ENCODE measurements around the gene CCL28. TPM values are rescaled to one million over a fixed set of nuclear protein-coding genes. Genes with fewer than 3 reads are reported as not detected.
A peak's percentile ranks its signal among the peaks of the same experiment; 100 is the strongest.

Gene CCL28
- total and polyA plus RNA-seq, 2 of the 13 experiments (the other 11 are each of a cell fraction or from before 2014, with no cell fraction given), result 0.03 TPM; not detected in 1

DNA sequence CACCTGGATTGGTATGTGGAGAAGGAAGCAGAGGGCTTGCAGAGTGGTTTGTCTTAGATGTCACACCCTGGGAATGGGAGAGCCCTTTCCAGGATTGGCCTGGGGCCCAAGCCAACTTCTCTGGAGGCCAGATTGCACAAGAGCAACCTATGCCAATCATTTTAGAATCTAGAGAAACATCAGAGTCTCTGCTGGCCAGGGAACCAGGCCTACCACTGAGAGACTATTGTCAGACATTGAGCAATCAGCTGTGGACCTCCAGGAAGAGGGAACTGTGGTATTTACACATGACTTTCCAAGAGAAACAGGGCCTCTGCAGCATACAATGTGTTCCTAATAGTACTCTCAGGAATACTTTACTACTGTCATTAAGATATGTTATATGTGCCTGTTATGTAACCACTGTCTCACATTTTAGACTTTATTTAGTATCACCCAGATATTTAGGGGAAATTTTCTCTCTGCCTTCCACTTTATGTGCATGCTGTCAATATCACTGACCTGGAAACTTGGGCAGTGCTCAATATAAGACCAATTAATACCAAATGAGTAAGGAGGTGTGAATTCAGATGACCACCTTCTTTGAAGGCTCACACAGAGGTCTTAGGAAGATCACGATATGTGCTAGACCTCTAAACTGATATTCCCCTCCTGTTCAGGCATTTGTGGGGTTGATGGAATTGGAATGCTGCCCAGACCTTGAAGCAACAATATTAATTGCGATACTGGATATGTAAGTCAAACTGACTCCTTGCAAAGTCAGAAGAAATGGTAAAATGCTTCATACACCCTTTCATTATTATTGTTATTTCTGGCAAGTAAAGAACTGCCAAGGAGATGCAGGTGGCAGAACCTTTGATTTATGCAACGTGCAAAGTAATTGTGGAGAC lies 20.5 kb upstream of the CCL28 start (continued):
- TF ChIP-seq, protein P1, sequence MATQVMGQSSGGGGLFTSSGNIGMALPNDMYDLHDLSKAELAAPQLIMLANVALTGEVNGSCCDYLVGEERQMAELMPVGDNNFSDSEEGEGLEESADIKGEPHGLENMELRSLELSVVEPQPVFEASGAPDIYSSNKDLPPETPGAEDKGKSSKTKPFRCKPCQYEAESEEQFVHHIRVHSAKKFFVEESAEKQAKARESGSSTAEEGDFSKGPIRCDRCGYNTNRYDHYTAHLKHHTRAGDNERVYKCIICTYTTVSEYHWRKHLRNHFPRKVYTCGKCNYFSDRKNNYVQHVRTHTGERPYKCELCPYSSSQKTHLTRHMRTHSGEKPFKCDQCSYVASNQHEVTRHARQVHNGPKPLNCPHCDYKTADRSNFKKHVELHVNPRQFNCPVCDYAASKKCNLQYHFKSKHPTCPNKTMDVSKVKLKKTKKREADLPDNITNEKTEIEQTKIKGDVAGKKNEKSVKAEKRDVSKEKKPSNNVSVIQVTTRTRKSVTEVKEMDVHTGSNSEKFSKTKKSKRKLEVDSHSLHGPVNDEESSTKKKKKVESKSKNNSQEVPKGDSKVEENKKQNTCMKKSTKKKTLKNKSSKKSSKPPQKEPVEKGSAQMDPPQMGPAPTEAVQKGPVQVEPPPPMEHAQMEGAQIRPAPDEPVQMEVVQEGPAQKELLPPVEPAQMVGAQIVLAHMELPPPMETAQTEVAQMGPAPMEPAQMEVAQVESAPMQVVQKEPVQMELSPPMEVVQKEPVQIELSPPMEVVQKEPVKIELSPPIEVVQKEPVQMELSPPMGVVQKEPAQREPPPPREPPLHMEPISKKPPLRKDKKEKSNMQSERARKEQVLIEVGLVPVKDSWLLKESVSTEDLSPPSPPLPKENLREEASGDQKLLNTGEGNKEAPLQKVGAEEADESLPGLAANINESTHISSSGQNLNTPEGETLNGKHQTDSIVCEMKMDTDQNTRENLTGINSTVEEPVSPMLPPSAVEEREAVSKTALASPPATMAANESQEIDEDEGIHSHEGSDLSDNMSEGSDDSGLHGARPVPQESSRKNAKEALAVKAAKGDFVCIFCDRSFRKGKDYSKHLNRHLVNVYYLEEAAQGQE (IDR thresholded peaks at IDR 0.05; ENCODE audit: borderline replicate concordance in 1 of 2, low read depth in 1 of 2, low read length in 2 of 2), result peak in 1 of 2 experiments; percentile 77; a peak in 2 of 4 replicates
- TF ChIP-seq, protein P2, sequence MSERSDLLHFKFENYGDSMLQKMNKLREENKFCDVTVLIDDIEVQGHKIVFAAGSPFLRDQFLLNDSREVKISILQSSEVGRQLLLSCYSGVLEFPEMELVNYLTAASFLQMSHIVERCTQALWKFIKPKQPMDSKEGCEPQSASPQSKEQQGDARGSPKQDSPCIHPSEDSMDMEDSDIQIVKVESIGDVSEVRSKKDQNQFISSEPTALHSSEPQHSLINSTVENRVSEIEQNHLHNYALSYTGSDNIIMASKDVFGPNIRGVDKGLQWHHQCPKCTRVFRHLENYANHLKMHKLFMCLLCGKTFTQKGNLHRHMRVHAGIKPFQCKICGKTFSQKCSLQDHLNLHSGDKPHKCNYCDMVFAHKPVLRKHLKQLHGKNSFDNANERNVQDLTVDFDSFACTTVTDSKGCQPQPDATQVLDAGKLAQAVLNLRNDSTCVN (CRISPR knock-in tag; IDR thresholded peaks at IDR 0.05; ENCODE audit: borderline replicate concordance), result peak; percentile 100
- no peak for TF ChIP-seq U2AF1 (optimal IDR thresholded peaks at IDR 0.05; ENCODE audit: low read depth, low read length)
- TF ChIP-seq, protein P3, sequence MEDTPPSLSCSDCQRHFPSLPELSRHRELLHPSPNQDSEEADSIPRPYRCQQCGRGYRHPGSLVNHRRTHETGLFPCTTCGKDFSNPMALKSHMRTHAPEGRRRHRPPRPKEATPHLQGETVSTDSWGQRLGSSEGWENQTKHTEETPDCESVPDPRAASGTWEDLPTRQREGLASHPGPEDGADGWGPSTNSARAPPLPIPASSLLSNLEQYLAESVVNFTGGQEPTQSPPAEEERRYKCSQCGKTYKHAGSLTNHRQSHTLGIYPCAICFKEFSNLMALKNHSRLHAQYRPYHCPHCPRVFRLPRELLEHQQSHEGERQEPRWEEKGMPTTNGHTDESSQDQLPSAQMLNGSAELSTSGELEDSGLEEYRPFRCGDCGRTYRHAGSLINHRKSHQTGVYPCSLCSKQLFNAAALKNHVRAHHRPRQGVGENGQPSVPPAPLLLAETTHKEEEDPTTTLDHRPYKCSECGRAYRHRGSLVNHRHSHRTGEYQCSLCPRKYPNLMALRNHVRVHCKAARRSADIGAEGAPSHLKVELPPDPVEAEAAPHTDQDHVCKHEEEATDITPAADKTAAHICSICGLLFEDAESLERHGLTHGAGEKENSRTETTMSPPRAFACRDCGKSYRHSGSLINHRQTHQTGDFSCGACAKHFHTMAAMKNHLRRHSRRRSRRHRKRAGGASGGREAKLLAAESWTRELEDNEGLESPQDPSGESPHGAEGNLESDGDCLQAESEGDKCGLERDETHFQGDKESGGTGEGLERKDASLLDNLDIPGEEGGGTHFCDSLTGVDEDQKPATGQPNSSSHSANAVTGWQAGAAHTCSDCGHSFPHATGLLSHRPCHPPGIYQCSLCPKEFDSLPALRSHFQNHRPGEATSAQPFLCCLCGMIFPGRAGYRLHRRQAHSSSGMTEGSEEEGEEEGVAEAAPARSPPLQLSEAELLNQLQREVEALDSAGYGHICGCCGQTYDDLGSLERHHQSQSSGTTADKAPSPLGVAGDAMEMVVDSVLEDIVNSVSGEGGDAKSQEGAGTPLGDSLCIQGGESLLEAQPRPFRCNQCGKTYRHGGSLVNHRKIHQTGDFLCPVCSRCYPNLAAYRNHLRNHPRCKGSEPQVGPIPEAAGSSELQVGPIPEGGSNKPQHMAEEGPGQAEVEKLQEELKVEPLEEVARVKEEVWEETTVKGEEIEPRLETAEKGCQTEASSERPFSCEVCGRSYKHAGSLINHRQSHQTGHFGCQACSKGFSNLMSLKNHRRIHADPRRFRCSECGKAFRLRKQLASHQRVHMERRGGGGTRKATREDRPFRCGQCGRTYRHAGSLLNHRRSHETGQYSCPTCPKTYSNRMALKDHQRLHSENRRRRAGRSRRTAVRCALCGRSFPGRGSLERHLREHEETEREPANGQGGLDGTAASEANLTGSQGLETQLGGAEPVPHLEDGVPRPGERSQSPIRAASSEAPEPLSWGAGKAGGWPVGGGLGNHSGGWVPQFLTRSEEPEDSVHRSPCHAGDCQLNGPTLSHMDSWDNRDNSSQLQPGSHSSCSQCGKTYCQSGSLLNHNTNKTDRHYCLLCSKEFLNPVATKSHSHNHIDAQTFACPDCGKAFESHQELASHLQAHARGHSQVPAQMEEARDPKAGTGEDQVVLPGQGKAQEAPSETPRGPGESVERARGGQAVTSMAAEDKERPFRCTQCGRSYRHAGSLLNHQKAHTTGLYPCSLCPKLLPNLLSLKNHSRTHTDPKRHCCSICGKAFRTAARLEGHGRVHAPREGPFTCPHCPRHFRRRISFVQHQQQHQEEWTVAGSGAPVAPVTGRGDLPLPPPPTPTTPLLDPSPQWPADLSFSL (CRISPR knock-in tag; IDR thresholded peaks at IDR 0.05), result no peak
- no peak for TF ChIP-seq SCMH1 (CRISPR knock-in tag; IDR thresholded peaks at IDR 0.05; ENCODE audit: borderline replicate concordance)
- TF ChIP-seq ZNF557 (CRISPR knock-in tag; IDR thresholded peaks at IDR 0.05), result 0 out of 2 replicates have a peak, but pooled peaks have one; percentile 47
- TF ChIP-seq ZNF17 (CRISPR knock-in tag; IDR thresholded peaks at IDR 0.05), result no peak
- TF ChIP-seq MAFF (IDR thresholded peaks at IDR 0.05; ENCODE audit: low read depth, low read length), result no peak
- TF ChIP-seq, protein P4, sequence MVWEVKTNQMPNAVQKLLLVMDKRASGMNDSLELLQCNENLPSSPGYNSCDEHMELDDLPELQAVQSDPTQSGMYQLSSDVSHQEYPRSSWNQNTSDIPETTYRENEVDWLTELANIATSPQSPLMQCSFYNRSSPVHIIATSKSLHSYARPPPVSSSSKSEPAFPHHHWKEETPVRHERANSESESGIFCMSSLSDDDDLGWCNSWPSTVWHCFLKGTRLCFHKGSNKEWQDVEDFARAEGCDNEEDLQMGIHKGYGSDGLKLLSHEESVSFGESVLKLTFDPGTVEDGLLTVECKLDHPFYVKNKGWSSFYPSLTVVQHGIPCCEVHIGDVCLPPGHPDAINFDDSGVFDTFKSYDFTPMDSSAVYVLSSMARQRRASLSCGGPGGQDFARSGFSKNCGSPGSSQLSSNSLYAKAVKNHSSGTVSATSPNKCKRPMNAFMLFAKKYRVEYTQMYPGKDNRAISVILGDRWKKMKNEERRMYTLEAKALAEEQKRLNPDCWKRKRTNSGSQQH (CRISPR knock-in tag; IDR thresholded peaks at IDR 0.05; ENCODE audit: low read depth), result no peak
- no peak for TF ChIP-seq ZNF143 (CRISPR knock-in tag; IDR thresholded peaks at IDR 0.05)
- TF ChIP-seq, protein P5, sequence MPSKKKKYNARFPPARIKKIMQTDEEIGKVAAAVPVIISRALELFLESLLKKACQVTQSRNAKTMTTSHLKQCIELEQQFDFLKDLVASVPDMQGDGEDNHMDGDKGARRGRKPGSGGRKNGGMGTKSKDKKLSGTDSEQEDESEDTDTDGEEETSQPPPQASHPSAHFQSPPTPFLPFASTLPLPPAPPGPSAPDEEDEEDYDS (CRISPR knock-in tag; IDR thresholded peaks at IDR 0.05), result no peak

All from HepG2 (cell line).